ENCODE data around the gene CNTFR.
A peak's percentile ranks its signal among the peaks of the same experiment; 100 is the strongest.
"Not testable (repeated sequence)": the region's sequence is repeated elsewhere in the genome, so short reads cannot be mapped to it uniquely, and the experiment has no call there.

The CNTFR gene

DNA sequence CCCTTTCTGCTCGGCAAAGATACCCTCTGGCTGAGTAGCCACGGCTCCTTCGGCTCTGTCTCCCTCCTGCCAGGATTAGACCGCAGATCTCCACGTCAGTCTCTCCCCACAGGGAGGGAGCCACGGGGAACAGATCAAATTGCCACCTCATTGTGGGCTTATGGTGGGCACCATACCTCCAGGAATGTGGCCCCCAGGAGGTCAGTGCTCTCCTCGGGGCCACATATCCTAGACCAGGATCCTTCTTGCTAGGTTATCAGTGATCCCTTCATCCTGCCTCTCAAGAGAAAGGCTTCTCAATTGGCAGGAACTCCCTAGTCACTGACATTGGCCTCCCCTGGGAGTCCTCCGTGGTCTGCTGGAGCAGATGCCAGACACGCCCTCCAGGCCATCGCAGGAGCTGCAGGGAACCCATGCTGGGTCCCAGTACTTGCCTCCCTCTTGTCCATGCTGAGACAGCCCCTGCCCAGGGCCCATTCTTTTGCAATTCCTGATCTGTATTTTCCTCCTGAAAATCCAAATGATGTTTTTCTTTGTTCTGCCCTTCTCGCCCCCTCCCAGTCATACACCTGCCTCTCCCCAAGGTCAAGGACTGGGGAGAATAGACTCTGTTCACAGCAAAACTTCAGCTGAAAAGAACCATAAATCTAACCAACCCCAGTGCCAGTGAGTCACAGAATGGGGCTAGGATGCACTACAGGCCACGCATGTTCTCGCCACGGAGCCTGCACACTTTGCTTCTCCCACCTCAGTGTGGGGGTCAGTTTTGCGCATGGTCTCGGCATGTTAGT is 35.1 kb downstream of the CNTFR start:
- no peak for DNase-seq

DNA sequence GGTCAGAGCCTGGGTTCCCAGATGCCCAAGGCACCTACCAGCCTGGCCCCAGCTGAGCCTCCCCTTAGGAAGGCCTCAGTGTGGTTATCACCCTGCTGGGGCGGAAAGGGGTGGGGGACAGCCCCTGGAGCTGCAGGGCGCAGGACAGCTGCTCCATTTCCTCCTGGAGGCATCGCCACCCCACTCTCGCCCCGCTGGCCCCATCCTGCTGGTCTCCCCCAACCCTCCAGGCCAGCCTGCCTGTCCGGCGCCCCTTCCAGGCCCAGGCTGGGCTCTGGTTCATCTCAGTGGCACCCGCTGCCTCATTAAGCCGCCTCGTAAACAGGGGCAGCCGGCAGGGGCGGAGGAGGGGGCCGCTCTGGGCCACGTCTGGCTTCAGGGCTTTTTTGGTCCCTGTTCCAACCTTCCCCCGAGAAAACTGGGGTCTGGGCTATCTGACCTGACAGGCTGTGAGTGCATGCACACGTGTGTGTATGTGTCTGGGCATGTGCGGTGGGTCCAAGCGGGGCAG is 36.0 kb downstream of the CNTFR start:
- DNase-seq, result no peak

DNA sequence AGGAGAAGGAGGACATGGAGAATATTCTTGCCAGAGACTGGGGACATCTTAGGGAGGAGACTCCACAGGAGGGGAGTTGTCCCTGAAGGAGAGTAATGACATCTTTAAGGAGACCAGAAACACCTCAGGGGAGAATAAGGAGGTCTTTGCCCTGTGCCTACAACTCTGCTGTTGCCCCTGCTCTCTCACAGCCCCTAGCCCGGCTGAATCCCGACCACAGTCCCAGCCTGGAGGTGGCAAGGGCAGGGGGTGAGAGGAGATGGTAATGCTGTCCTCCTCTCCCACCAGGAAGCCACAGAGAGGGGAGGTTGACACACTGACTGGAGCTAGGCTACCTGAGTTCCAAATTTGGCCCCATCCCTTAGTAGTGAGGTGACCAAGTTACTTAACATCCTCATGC is 36.5 kb downstream of the CNTFR start:
- DNase-seq, result no peak

DNA sequence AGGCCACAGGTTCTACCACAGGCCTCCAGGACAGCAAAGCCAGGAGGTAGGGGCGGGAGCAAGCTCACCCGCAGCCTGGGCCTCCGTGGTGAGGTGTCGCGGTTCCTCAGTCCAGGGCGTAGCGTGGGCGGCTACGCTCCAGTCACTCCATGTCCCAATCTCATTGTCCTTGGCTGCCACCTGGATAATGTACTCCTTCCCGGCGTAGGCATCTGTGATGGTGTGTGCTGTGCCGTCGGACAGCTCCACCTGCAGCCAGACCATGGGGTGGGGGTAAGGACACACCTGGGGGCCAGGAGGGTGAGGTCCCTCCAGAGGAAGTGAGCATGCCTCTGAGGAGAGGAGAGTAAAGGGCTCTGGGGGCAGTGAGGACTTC is 36.9 kb downstream of the CNTFR start:
- DNase-seq, result no peak

DNA sequence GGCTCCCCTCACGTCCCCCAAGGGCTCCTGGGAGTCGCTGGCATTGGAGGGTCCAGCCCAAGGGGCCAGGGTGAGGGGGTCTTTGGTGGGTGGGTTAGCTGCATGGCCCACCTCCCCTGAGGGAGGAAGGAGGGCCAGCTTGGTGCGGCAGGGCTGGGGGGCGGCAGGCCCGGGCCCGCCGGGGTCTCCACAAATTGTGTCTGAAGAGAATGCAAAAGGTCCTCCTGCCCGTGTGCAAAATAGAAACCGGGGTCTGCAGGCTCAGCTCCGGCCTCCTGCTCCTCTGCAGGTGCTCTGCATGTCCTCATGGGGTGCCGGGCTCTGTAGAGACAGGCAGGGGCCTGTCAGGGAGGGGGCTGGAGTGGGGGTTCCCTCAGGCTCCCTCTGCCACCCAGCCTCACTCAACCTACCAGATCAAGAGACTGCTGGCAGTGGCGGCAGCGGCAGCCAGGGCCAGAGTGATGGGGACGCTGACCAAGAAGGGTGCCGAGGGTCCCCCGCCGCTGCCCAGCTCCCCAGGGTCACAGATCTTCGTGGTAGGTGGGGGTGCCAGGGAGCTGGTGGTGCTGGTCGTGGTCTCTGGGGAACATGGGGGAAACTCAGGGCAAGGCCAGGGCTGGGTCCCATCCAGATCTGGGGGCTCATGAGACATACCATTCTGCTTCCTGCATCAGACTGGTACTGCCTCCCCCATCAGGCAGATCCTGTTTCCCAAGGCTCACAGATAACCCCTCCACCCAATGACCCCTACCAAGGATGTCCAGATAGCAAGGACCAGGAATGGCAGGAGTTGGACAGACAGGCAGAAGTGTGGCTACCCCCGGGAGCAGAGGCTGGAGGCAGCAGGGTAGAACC is 37.5 kb downstream of the CNTFR start:
- DNase-seq, result no peak

DNA sequence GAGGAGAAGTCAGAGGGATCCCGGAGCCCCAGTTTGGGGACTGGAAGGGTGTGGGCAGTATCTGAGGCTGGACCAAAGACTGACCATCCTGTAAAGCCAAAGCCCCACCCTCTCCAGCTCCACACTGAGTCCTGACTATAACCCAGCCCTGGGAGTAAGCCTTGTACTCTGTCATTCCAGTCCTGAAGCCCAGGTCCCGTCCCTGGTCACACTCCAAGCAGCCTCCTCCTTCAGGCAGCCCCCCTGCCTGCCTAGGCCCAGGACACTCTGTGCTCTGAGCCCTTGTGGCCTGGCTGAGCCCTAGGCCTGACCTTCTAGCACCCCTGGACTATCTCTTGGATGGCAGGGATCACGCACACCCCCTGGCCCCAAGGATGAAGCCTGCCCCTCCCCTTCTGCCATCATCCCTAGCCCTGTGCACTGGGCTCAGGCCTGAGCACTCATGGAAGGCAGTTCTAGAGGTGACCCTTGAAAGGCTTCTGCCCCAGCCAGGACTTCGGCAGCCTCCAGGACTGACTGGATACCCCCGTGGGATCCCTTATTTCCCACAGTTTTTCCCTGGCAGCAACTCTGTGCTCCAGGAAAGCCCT is 38.7 kb downstream of the CNTFR start:
- no peak for DNase-seq

DNA sequence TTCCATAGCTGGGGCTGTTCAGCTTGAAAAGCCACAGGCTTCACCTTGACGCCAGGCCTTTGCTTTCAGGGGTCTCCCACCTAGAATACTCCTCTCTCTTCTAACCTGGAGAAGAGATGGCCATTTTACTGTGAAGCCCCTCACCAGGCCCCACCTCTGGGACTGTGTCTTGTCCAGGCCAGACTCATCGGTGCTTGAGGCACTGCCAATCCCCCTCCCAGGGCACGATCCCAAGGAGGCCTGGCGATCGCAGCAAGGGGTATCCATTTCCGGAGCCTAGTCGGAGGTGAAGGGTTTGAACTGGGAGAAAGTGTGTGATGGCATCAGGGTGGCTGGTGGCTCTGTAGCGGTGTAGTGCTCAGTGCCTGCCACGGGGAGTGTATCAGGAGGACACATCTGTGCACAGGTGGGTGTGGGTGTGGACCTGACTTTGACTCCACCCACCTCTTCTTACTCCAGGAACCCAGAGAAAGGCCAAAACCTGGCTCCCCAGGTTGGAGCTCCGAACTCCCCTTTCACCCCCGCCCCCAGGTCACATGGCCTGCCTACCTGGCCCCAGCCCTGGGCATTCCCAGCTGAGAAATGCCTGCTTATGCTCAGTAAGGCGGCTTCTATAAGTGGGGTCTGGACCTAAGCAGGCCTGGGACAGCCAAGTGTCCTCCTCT is 39.4 kb downstream of the CNTFR start:
- no peak for DNase-seq

DNA sequence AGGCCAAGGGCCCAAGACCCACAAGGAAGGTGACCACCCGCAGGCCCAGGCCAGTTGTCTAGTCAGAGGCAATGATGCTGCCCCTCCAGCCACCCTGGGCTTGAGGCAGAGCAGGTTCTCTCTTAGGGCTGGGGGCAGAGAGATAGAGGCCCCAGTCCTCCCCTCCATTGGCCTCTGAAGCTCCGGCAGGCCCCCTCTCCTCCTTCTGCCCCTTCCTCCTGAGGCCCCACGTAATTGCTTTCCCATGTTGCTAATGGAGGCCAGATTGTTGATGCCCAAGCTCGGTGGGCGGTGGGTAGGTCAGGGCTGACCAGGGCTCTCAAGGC is 40.2 kb downstream of the CNTFR start:
- no peak for DNase-seq

DNA sequence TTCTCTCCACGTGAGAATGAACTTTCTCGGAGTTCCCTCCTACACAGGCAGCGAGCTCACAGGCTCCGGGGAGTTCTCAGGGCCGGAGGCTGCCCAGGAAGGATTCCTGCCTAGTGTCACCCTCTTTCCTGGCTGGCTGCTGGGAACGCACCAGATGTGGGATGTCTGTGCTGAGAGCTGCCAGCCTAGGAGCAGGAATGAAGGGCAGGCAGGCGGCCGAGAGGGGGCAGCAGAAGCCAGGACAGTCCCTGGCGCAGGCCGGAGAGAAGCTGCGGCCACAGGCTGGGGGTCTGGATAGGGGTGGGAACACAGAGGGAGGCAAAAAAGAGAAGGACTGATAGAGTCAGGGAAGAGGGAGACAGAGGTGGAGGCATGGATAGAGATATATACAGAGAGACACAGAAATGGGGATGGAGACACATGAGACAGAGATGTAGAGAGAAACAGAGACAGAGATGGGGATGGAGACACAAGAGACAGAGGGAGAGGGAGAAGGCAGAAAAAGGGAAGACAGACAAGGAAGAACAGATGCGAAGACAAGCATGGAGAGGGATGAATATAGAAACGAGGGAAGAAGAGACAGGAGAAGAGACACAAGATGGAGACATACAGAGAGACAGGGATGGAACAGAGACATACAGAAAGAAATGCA is 41.4 kb downstream of the CNTFR start:
- DNase-seq, result peak; percentile 28

DNA sequence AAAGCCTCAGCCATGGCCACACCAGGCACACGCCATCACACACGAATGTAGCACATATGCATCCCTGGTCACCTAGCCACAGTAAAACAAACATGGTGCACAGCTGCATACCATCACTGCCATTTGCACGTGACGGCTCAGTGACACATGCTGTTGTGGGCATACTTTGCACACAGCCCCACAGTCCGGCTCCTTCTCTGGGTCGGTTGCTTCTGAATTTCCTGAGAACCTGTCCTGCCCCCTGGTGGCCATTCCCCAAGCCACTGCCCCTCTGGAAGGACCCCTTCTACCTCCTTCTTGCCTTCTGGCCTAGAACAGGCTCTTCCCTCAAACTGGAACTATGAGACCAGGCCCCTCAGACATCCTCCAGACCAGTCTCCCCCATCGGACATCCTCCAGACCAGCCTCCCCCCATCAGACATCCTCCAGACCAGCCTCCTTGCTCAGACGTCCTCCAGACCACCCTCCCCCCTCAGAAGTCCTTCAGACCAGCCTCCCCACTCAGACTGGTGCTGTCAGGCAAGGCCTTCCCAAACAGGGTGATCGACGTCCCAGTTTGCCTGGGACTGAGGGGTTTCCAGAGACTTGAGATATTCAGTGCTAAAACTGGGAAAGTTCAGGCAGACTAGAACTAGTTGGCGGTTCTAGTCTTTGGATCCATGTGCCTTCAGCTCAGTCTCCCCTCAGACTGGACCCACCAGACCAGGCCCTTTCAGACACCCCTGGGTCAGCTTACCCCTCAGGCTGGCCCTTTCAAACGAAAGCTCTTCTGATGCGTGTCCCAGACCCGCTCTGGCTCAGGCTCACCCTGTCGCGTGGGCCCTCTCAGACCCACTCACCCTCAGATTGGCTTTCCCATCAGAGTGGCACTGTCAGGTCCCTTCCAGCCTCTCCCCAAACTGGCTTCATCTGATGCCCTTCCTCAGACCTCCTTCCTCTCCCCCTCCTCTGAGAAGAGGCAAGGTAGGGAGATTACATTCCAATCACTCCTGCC is 42.4 kb downstream of the CNTFR start:
- peak; percentile 38 for DNase-seq

DNA sequence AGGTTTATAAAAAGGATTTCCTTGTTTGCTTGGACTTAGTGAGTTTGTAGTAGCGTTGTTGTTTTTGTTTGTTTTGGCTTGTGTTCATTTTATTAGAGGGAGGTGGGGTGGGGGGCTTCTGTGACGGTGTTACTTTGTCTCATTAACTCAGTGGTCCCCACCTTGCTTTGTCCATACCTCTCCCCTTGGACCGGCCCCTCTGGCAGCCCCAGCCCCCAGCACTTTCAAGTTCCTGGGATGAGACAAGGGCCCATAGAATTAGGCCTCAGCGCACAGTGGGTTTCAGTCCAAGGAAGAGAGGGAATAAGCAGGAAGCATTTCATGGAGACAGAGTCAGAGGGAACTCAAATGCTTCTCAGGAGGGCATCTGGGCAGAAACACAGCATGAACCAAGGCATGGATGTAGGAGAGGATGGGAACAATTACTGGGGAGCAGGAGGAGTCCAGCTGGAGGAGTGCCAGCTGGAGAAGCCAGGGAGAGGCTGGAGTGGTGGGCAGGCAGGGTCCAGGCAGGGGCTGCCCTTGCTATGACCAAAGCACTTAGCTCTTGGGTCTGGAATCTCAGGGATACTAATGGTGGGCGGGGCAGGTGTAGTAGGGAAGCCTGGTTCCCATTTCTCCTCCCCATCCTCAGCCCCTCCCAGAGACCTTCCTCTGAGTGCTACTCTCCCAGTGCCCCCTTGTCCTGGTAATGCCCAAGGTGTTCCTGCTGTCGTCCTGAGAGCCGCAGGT is 43.3 kb downstream of the CNTFR start:
- DNase-seq, result no peak

DNA sequence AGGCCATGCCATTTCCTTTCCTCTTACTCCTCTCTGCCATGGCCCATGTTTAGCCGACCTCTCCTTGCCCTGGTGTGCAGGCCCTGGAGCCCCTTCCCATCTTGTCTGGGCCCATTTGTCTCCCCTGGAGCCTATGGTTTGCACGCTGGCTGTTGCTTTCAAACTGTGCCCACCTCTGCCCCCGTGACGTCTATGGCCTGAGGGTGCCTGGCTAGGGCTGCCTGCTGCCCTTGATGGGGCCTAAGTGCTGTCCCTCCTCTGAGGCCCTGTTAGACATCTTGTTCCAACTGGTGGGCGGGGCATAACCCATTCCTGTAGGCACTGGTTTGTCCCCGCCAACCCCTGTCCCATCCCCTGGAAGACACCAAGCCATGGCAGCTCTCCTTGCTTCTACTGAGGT is 44.0 kb downstream of the CNTFR start:
- no peak for DNase-seq

DNA sequence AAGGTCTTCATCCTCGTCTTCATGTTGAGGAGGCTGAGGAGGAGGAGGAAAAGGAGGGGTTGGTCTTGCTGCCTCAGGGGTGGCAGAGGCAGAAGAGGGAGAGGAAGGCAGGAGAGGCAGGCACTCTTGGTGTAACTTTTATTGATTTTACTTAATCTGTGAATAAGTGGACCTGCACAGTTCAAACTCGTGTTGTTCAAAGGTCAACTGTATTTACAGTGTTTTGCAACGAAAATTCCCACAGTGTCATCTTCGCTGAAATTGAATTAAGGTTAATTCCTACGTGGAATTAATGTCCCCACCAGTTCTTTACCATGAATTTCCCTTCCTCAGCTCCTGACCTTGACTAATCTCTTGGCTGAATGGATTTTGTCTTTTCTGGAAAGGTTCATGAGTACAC is 45.5 kb downstream of the CNTFR start:
- no peak for DNase-seq

DNA sequence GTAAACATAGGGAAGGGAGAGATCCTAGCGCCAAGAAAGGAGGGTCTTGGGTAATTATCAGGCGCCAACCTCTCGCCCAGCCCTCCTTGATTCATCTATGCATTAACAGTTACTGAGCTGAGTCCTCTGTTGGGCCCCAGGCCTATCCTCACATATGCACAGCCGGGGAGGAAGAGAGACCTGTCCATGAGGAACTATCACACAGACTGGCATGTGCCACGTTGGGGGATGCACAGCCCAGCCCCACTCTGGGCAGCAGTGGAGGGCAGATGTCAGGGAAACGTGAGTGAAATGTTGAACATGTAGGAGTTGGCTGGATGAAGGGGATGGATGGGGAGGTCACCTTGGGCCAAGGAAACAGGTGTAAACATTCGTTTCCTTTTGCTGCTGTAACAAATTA is 48.0 kb downstream of the CNTFR start:
- DNase-seq, result no peak

DNA sequence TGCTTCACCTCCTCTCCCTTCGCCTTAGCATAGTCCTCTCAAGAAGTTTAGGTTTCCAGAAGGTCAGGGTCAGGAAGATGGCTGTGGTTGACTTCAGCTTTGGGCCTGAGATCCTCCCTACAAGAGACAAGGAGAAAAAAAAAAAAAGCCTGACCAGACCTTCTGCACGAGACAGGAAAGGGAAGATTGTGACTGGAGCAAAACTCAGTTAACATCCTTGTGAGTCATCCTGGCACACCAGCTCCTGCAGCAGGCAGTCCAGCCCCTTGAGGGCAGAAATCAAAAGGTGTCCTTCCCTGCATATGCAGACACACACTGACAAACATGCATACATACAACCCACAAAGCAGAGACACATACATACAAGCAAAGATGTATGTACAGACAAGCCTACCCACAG is 48.7 kb downstream of the CNTFR start:
- DNase-seq, result no peak

DNA sequence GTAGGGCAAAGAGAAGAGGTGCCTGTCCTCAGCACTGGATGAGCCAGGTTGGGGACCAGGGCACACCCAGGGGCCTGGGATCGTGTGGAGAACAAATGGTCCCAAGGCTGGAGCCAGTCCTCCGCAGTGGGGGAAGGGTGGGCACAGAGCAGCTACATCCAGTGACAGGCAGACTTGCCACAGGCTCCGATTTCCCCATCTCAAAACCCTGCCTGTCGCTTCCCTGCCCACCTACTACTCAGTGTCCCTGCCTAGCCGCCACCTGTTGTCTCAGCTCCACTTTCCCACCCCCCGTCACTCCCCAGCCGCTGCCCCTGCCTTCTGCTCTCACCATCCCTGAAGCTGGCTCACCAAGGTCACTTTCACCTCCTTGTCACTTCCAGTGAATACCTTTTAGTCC is 52.8 kb downstream of the CNTFR start:
- no peak for DNase-seq

DNA sequence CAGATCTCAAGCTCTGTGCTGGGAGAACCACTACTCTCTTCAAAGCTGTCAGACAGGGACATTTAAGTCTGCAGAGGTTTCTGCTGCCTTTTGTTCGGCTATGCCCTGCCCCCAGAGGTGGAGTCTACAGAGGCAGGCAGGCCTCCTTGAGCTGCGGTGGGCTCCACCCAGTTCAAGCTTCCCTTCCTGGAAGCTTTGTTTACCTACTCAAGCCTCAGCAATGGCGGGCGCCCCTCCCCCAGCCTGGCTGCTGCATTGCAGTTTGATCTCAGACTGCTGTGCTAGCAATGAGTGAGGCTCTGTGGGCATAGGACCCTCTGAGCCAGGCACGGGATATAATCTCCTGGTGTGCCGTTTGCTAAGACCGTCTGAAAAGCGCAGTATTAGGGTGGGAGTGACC is 57.5 kb downstream of the CNTFR start:
- not testable (repeated sequence) for DNase-seq

DNA sequence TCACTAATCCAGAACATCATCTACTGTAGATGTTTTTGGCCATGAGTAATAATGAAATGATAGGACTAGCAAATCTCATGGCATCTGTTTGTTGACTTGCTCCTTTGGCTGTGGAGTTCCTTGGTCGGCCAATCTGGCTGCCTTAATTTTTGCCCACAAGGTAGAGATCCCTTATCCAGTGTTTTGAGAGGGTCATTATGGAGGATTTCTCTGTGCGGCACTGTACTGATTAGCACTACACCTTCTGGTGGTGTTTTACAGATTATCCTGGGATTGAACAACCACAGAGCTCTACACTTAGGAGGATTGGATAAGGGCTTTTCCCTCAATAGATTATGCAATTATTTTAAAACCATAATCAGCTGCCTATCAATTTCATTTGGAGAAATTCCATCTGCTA is 63.5 kb downstream of the CNTFR start:
- no peak for DNase-seq

DNA sequence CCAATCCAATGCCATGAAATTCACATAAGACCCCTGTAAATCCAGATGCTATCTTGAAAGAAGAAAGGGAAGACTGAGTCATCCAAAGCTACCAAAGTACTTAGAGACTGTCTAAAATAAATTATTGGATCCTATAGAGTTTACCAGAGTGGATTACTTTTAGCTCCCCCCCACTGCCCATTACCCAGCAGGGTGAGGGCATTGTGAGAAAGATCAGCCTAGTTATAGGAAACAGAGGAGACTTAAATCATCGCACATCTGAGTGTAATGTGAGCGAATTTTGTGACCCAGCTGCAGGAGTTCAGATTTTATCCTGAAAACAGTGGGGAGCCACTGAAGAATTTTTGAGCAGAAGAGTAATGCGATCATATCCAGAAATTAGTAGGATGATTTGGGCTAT is 65.2 kb downstream of the CNTFR start:
- no peak for DNase-seq

DNA sequence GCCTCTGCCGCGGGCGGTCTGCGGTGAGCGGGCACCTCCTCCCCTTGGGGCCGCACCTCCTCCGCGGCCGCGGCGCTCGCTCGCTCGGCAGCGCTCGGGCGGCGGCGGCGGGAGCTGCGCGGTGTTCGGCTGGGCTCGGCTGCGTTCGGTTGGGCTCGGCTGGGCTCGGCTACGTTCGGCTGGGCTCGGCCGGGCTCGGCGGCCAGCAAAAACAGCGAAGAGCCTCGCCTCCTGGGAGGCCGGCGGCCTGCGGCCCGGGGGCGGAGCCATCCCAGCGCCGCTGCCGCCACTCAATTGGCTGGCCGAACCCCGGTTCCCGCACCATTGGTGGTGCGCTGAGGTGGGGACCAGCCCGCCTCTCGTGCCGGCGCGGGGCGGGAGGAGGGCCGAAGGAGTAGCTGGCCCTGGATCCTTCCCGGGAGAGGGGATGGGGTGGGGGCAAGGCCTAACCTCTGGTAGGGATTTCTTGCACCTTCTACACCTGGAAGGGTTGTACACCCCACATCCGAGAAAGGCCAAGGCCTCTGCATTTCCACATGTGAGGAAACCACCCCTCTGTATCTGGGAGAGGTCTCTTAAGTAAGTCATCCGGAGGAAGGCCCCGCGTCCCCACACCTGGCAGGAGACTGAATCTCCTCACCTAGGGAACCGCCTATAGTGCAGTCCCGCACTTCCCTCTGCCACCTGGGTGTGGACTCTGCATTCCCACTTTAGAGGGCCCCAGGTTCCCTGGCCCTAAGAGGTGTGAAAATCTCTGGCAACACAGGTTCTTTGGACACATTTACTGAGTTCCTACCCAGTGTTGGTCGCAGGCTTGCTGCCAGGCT is 66.3 kb downstream of the CNTFR start, which contains the start of gene ENHO:
Gene ENHO (minus strand): TSS at position 20 of the 827 bp plus-strand sequence. CDS start 1,295 bp downstream, outside the sequence.
- DNase-seq, result peak; percentile 88
